GM19043 (cell line): ENCODE results near the gene NLRP7.
"Not testable (repeated sequence)": the region's sequence is repeated elsewhere in the genome, so short reads cannot be mapped to it uniquely, and the experiment has no call there.

Experiments used
- ATAC-seq: cut with Tn5 transposase; IDR thresholded peaks from one replicate; pipeline ENCODE4 v1.9.1; 2021; ENCODE audit warnings: low read depth; ENCODE audit not compliant: unreplicated experiment

NLRP7 gene

GRCh38 chr19:54919646-54920563 lies 27.4 kb downstream of the NLRP7 start:
- not testable (repeated sequence) for ATAC-seq

GRCh38 chr19:54918499-54918898 lies 28.8 kb downstream of the NLRP7 start:
- ATAC-seq = no peak

DNA sequence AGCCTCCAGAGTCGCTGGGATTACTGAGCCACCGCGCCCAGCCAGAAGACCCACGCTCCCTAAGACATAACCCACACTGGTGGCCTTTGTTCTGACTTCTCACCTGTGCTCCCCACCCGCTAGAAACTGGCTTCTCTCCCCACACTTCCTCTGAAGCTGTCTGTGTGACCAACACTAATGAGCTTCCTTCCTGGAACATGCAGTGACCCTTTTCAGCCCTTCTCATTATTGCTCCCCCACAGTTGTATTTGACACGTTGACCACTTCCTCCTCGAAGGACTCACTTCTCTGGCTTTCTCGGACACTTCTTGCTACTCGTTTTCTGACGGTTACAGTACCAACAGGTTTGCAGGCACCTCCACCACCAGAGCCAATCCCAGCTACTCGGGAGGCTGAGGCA lies 30.5 kb downstream of the NLRP7 start:
- no peak for ATAC-seq

DNA sequence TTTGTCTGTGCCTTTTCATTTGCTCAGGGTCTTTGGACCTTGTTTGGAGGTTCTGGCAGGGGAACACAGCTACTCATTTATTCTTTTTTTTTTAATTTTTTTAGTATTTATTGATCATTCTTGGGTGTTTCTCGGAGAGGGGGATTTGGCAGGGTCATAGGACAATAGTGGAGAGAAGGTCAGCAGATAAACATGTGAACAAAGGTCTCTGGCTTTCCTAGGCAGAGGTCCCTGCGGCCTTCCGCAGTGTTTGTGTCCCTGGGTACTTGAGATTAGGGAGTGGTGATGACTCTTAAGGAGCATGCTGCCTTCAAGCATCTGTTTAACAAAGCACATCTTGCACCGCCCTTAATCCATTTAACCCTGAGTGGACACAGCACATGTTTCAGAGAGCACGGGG lies 39.4 kb downstream of the NLRP7 start:
- ATAC-seq = not testable (repeated sequence)

- no peak for ATAC-seq
These were observed 40.5 kb downstream of the NLRP7 start for GRCh38 chr19:54906819-54907218.

- ATAC-seq = no peak
These were observed 41.4 kb downstream of the NLRP7 start, which contains the start of gene NCR1 for GRCh38 chr19:54905803-54906511. NCR1 (plus strand) TSS chr19:54906148; CDS start chr19:54906188, 40 bp downstream.

GRCh38 chr19:54905421-54905802 lies 41.9 kb downstream of the NLRP7 start:
- ATAC-seq = no peak

- ATAC-seq = not testable (repeated sequence)
These were observed 43.1 kb downstream of the NLRP7 start for GRCh38 chr19:54904261-54904660.

- no peak for ATAC-seq
These were observed 44.0 kb downstream of the NLRP7 start for GRCh38 chr19:54903303-54903702.

- ATAC-seq = no peak
These were observed 45.3 kb downstream of the NLRP7 start for GRCh38 chr19:54902061-54902460.

DNA sequence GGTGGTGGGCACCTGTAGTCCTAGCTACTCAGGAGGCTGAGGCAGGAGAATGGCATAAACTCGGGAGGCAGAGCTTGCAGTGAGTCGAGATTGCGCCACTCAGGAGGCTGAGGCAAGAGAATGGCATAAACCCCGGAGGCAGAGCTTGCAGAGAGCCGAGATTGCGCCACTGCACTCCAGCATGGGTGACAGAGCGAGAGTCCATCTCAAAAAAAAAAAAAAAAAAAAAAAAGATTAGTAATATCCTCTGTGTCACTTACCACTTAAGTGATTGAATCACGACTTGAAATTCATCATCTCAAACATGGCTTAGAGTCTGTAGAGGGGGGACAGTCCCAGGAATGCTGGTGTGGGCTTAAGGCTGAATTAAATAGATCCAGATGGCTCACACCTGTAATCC lies 46.2 kb downstream of the NLRP7 start:
- not testable (repeated sequence) for ATAC-seq

- not testable (repeated sequence) for ATAC-seq
These were observed 47.7 kb downstream of the NLRP7 start for GRCh38 chr19:54899646-54900045.

DNA sequence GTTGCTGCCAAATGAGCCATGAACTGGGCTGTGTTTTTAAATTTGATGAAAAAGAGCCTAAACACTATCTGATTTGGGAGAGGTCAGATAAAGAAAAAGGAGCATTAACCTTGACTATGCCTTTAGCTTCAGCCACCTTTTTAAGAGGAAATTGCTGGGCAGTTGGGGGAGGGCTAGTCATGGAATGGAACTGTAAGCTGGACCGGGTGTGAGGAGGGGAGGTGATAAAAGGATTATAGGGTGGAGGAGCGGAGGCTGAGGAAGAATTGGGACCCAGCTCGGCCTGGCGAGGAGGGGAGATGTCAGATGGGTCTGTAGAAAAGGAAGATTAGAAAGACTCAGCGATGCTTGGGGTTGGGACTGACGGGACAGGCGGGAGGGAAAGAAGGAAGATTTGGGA lies 48.6 kb downstream of the NLRP7 start:
- ATAC-seq = not testable (repeated sequence)

DNA sequence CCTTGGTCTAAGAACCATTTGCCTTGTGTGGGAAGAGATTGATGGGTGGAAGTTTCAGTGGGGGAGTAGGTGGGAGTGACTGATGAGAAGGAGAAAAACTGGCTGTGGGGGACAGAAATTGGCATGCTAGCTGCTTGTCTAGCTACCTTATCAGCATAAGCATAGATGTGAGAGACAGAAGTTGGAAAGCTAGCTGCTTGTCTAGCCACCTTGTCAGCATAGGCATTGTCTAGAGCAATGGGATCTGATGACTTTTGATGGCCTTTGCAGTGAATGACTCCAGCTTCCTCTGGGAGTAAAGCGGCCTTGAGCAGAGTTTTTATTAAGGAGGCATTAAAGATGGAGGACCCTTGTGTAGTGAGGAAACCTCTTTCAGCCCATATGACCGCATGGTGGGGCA lies 51.3 kb downstream of the NLRP7 start:
- ATAC-seq = no peak

DNA sequence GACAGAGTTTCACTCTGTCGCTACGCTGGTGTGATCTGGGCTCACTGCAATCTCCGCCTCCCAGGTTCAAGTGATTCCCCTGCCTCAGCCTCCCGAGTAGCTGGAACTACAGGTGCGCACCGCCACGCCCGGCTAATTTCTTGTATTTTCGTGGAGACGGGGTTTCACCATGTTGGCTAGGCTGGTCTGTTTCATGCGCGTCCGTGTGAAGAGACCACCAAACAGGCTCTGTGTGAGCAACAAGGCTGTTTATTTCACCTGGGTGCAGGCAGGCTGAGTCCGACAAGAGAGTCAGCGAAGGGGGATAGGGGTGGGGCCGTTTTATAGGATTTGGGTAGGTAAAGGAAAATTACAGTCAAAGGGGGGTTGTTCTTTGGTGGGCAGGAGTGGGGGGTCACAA lies 53.2 kb downstream of the NLRP7 start:
- not testable (repeated sequence) for ATAC-seq

- ATAC-seq = no peak
These were observed 53.9 kb downstream of the NLRP7 start for GRCh38 chr19:54893406-54893805.

DNA sequence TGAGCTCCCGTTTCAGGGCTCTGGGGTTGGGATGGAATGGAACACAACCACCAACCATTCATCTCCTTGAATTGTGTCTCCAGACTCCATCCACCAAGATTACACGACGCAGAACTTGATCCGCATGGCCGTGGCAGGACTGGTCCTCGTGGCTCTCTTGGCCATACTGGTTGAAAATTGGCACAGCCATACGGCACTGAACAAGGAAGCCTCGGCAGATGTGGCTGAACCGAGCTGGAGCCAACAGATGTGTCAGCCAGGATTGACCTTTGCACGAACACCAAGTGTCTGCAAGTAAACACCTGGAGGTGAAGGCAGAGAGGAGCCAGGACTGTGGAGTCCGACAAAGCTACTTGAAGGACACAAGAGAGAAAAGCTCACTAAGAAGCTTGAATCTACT lies 57.8 kb downstream of the NLRP7 start:
- ATAC-seq = no peak

GRCh38 chr19:54888239-54888638 lies 59.1 kb downstream of the NLRP7 start:
- ATAC-seq = no peak

GRCh38 chr19:54883228-54883627 lies 64.1 kb downstream of the NLRP7 start:
- ATAC-seq = no peak

GRCh38 chr19:54882758-54883157 lies 64.6 kb downstream of the NLRP7 start:
- ATAC-seq = no peak

GRCh38 chr19:54881884-54882283 lies 65.4 kb downstream of the NLRP7 start:
- ATAC-seq = no peak

GRCh38 chr19:54877471-54877870 lies 69.9 kb downstream of the NLRP7 start:
- ATAC-seq = no peak
